Progenitor cell of endocrine pancreas (in vitro differentiated cells): Measurements from ENCODE around the gene AHRR. TPM values are rescaled to one million over a fixed set of nuclear protein-coding genes. Genes with fewer than 3 reads are reported as not detected.

Experiments
- DNase-seq: peaks from one replicate; pipeline ENCODE4 v3.0.0; 2021; ENCODE audit warnings: low spot score; ENCODE audit not compliant: unreplicated experiment
- H3K27ac Mint-ChIP-seq: 2 replicates; pipeline ENCODE4 v1.8.0; 2021; ENCODE audit warnings: mild to moderate bottlenecking, moderate library complexity, mixed read lengths
- H3K27me3 Mint-ChIP-seq: 2 replicates; pipeline ENCODE4 v1.8.0; 2021; ENCODE audit warnings: mixed read lengths
- H3K36me3 Mint-ChIP-seq: 2 replicates; pipeline ENCODE4 v1.8.0; 2022; ENCODE audit warnings: mixed read lengths; ENCODE audit not compliant: insufficient read depth
- H3K4me1 Mint-ChIP-seq: 2 replicates; pipeline ENCODE4 v1.8.0; 2021; ENCODE audit warnings: low read depth, mixed read lengths
- H3K4me3 Mint-ChIP-seq: 2 replicates; pipeline ENCODE4 v1.8.0; 2021; ENCODE audit warnings: low read depth, mild to moderate bottlenecking, moderate library complexity, mixed read lengths
- H3K9me3 Mint-ChIP-seq: 2 replicates; pipeline ENCODE4 v1.8.0; 2021; ENCODE audit warnings: low read depth, mixed read lengths
- total RNA-seq: library from RNA; stranded (reverse); gene quantifications from 2 replicates; pipeline ENCODE4 v1.2.1, GENCODE V29; 2021
- TF ChIP-seq, protein P1 (sequence below): fragments of 200-600 bp; sonication (generic); IDR thresholded peaks from one replicate; pipeline ENCODE4 v1.5.0; 2021; ENCODE audit warnings: antibody characterized with exemption, mild to moderate bottlenecking; ENCODE audit not compliant: unreplicated experiment

Gene AHRR
- total RNA-seq, 1 donor from 2014 or later = 1.3 TPM

GRCh38 chr5:432928-433791 lies 111.6 kb downstream of the AHRR start:
- DNase-seq = no peak
- Mint-ChIP-seq H3K9me3 (no peaks in the 10 kb centered on the region), H3K4me1 (peaks cover 4% of the 10 kb centered on the region), H3K27ac (no peak overlapping the region), H3K4me3 (no peak overlapping the region), H3K27me3 (peaks cover 6% of the 10 kb centered on the region), H3K36me3 (no peaks in the 10 kb centered on the region)
- TF ChIP-seq, protein P1, sequence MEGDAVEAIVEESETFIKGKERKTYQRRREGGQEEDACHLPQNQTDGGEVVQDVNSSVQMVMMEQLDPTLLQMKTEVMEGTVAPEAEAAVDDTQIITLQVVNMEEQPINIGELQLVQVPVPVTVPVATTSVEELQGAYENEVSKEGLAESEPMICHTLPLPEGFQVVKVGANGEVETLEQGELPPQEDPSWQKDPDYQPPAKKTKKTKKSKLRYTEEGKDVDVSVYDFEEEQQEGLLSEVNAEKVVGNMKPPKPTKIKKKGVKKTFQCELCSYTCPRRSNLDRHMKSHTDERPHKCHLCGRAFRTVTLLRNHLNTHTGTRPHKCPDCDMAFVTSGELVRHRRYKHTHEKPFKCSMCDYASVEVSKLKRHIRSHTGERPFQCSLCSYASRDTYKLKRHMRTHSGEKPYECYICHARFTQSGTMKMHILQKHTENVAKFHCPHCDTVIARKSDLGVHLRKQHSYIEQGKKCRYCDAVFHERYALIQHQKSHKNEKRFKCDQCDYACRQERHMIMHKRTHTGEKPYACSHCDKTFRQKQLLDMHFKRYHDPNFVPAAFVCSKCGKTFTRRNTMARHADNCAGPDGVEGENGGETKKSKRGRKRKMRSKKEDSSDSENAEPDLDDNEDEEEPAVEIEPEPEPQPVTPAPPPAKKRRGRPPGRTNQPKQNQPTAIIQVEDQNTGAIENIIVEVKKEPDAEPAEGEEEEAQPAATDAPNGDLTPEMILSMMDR = no peak

DNA sequence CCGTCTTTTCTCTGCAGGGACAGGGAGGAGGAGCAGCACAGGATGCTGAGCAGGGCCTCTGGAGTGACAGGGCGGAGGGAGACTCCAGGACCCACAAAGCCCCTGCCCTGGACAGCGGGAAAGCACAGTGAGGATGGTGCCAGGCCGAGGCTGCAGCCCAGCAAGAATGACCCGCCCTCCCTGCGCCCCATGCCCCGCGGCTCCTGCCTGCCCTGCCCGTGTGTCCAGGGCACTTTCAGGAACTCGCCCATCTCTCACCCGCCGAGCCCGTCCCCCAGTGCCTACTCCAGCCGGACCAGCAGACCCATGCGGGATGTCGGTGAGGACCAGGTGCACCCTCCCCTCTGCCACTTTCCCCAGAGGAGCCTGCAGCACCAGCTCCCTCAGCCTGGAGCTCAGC lies 112.3 kb downstream of the AHRR start:
- peaks cover 6% of the 10 kb centered on the region for H3K27me3 Mint-ChIP-seq
- H3K27ac Mint-ChIP-seq = no peak overlapping the region
- H3K9me3 Mint-ChIP-seq = no peaks in the 10 kb centered on the region
- no peaks in the 10 kb centered on the region for H3K36me3 Mint-ChIP-seq
- H3K4me1 Mint-ChIP-seq = peaks cover 4% of the 10 kb centered on the region
- H3K4me3 Mint-ChIP-seq = no peak overlapping the region
- TF ChIP-seq, protein P1 = no peak
- peak; percentile 8 for DNase-seq

GRCh38 chr5:434443-435146 lies 113.1 kb downstream of the AHRR start:
- no peak overlapping the region for H3K4me3 Mint-ChIP-seq
- H3K9me3 Mint-ChIP-seq = no peaks in the 10 kb centered on the region
- H3K36me3 Mint-ChIP-seq = no peaks in the 10 kb centered on the region
- TF ChIP-seq, protein P1 = no peak
- DNase-seq = peak; percentile 7
- H3K27ac Mint-ChIP-seq = no peak overlapping the region
- peaks cover 4% of the 10 kb centered on the region for H3K4me1 Mint-ChIP-seq
- H3K27me3 Mint-ChIP-seq = peaks cover 6% of the 10 kb centered on the region

- H3K4me1 Mint-ChIP-seq = peaks cover 4% of the 10 kb centered on the region
- no peak overlapping the region for H3K27ac Mint-ChIP-seq
- H3K36me3 Mint-ChIP-seq = no peaks in the 10 kb centered on the region
- H3K4me3 Mint-ChIP-seq = no peak overlapping the region
- TF ChIP-seq, protein P1 = no peak
- peaks cover 3% of the 10 kb centered on the region for H3K27me3 Mint-ChIP-seq
- H3K9me3 Mint-ChIP-seq = no peaks in the 10 kb centered on the region
- DNase-seq = peak; percentile 7
Measured at GRCh38 chr5:435156-435790, 113.8 kb downstream of the AHRR start.

DNA sequence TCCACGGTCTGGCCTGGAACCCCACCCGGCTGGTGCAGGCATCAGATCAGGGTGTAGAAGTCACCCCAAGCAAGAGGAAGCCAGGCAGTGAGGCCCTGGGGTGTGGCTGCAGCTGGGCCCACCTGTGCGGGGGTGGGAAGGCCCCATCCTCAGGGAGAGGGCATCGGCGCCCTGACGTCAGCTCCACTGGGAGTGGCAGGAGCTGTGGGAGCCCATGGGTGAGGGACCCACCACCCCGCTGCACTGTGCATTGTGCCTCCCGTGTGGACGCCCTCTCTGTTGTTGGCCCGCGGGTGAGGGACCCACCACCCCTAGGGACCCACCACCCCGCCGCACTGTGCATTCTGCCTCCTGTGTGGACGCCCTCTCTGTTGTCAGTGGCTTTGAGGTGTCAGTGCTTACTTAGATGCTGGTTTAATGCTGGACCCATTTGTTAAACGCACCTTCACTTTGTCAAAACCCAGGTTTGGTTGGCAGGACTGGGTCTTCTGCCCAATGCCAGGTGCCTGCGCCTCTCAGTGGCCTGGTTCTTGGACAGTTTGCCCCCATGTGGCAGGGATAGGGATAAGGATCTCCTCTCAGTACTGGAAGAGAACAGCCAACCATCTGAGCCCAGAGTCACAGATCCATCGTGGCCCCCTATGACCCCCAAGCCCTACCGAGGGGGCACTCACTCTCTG lies 114.6 kb downstream of the AHRR start:
- Mint-ChIP-seq H3K27ac (no peak overlapping the region), H3K27me3 (peaks cover 3% of the 10 kb centered on the region), H3K9me3 (no peaks in the 10 kb centered on the region), H3K4me1 (peaks cover 4% of the 10 kb centered on the region), H3K36me3 (no peaks in the 10 kb centered on the region), H3K4me3 (no peak overlapping the region)
- no peak for DNase-seq
- TF ChIP-seq, protein P1 = peak; percentile 29
